ENCODE results near the gene ANKLE1. TPM values are rescaled to one million over a fixed set of nuclear protein-coding genes. Genes with fewer than 3 reads are reported as not detected.
"Not testable (repeated sequence)": the region's sequence is repeated elsewhere in the genome, so short reads cannot be mapped to it uniquely, and the experiment has no call there.

ANKLE1 gene
- total RNA-seq, 4 donors from 2014 or later = 0.39 to 0.81 TPM; not detected in 2

DNA sequence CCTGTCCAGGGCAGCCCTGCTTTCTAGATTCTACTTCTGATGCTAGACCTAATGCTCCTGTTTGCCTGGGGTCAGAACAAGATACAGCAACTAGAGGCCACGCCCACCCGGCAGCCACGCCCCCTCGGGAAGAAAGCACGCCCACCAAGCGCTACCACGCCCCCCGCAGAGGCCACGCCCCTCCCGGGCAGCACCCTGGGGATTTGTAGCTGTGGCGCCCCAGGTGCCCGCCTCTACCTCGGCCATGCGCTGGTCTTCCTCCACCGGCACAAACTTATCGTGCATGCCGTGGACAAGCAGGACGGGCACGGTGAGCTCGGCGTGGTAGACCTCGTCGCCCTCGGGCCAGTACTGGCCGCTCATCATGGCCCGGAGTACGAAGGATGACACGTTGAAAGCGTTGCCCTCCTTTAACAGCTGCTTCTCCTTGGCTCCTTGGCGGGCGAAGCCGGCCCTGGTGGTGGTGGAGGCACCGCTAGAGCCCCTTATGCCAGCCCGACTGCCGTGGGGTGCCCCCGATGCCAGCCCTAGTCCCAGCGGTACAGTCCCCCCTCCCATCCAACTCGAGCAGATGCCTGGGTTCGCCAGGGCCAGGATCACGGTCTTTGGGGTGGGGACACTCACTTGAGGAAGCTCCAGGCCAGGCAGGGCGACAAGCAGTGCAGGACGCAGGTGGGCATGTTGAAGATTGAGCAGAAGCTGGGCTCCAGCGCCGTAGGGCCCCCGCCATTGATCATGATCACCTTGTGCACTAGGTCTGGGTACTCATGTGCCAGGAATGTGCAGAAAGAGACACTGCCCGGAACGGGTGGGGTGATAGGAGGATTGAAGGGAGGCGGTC, 12.6 kb downstream of the ANKLE1 start:
- 71 to 85% methylated on average over 4 to 24 of the region's 48 CpGs for WGBS, 2 donors (ENCODE audit: low coverage in 1 of 2)
- H3K27ac ChIP-seq = peak overlapping the region in 1 of 4 donors; percentile 54
- peaks cover 0 to 29% of the 10 kb centered on the region in 2 donors for H3K36me3 ChIP-seq
- no peak for TF ChIP-seq POLR2A (IDR thresholded peaks at IDR 0.05)
- no peak for TF ChIP-seq EP300 (IDR thresholded peaks at IDR 0.05)
- TF ChIP-seq, protein P1, sequence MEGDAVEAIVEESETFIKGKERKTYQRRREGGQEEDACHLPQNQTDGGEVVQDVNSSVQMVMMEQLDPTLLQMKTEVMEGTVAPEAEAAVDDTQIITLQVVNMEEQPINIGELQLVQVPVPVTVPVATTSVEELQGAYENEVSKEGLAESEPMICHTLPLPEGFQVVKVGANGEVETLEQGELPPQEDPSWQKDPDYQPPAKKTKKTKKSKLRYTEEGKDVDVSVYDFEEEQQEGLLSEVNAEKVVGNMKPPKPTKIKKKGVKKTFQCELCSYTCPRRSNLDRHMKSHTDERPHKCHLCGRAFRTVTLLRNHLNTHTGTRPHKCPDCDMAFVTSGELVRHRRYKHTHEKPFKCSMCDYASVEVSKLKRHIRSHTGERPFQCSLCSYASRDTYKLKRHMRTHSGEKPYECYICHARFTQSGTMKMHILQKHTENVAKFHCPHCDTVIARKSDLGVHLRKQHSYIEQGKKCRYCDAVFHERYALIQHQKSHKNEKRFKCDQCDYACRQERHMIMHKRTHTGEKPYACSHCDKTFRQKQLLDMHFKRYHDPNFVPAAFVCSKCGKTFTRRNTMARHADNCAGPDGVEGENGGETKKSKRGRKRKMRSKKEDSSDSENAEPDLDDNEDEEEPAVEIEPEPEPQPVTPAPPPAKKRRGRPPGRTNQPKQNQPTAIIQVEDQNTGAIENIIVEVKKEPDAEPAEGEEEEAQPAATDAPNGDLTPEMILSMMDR (IDR thresholded peaks at IDR 0.05) = no peak
- no peak for TF ChIP-seq POLR2AphosphoS5 (IDR thresholded peaks at IDR 0.05)
- H3K4me3 ChIP-seq = no peak overlapping the region
- no peaks in the 10 kb centered on the region for H3K27me3 ChIP-seq
- H3K4me1 ChIP-seq = peaks cover 0 to 33% (median 7%) of the 10 kb centered on the region in 3 donors
- no peak for ATAC-seq
- no peaks in the 10 kb centered on the region for H3K9me3 ChIP-seq

DNA sequence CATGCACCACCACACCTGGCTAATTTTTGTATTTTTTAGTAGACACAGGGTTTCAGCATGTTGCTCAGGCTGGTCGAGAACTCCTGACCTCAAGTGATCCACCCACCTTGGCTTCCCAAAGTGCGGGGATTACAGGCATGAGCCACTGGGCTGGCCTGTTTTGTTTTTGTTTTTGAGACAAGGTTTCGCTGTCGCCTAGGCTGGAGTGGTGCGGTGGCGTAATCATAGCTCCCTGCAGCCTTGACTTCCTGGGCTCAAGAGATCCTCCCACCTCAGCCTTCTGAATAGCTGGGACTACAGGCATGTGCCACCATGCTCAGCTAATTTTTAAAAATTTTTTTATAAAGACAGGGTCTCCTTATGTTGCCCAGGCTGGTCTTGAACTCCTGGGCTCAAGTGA, 13.8 kb downstream of the ANKLE1 start:
- Histone ChIP-seq H3K36me3 (peaks cover 0 to 37% of the 10 kb centered on the region in 2 donors), H3K4me1 (peaks cover 0 to 35% (median 7%) of the 10 kb centered on the region in 3 donors)
- not testable (repeated sequence) for H3K4me3 ChIP-seq, H3K27me3 ChIP-seq, H3K27ac ChIP-seq, ATAC-seq, H3K9me3 ChIP-seq
- WGBS, 2 donors (ENCODE audit: low coverage in 1 of 2) = 100% methylated on average over 5 of the region's 6 CpGs; no CpG with 5 or more reads in 1 of the 2 donors

DNA sequence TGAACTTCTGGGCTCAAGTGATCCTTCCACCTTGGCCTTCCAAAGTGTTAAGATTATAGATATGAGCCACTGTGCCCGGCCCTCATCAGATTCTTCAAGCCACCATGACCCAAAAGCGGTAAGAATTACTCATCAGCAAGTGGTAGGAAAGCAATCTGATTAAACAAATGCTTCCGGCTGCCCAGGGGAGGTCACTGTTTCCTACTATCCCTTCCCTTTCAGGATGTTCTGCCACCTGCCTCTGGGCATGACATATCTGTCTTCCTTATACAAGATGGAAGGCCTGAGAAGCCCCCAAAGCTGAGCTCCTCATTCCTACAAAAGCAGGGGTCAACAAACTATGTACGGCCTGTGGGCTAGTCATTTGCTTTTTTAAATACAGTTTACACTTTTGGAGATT, 14.6 kb downstream of the ANKLE1 start:
- H3K4me1 ChIP-seq = peaks cover 0 to 42% (median 7%) of the 10 kb centered on the region in 3 donors
- no peak for ATAC-seq
- no peaks in the 10 kb centered on the region for H3K27me3 ChIP-seq
- no peak for TF ChIP-seq EP300 (IDR thresholded peaks at IDR 0.05)
- TF ChIP-seq POLR2A (IDR thresholded peaks at IDR 0.05) = no peak
- TF ChIP-seq, protein P1 (IDR thresholded peaks at IDR 0.05) = no peak
- no peak for TF ChIP-seq POLR2AphosphoS5 (IDR thresholded peaks at IDR 0.05)
- peaks cover 0 to 44% of the 10 kb centered on the region in 2 donors for H3K36me3 ChIP-seq
- no peaks in the 10 kb centered on the region for H3K9me3 ChIP-seq
- H3K27ac ChIP-seq = no peak overlapping the region
- no peak overlapping the region for H3K4me3 ChIP-seq
- WGBS, 2 donors (ENCODE audit: low coverage in 1 of 2) = 35 to 36% methylated on average over 4 of the region's 4 CpGs

DNA sequence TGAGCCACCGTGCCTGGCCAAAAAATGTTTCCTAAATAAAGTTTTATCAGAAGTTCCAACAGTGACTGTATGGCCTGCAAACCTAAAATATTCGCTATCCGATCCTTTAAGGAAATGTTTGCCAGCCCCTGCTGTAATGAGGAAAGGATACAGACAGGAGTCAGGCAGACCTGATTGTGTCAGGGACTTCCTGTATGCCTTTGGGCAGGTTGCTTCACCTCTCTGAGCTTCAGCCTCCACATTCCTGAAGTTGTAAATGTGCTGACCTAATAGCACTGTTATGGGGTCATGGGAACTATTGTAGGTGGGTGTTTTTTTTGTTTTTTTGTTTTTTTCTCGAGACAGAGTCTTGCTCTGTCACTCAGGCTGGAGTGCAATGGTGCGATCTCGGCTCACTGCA, 15.3 kb downstream of the ANKLE1 start:
- 77 to 87% methylated on average over 6 of the region's 6 CpGs for WGBS, 2 donors (ENCODE audit: low coverage in 1 of 2)
- TF ChIP-seq, protein P1 (IDR thresholded peaks at IDR 0.05) = no peak
- TF ChIP-seq EP300 (IDR thresholded peaks at IDR 0.05) (no peak), POLR2A (IDR thresholded peaks at IDR 0.05) (no peak), POLR2AphosphoS5 (IDR thresholded peaks at IDR 0.05) (no peak)
- Histone ChIP-seq H3K27ac (no peak overlapping the region), H3K4me1 (peaks cover 0 to 46% (median 7%) of the 10 kb centered on the region in 3 donors), H3K36me3 (peaks cover 0 to 47% of the 10 kb centered on the region in 2 donors), H3K9me3 (no peaks in the 10 kb centered on the region), H3K27me3 (no peaks in the 10 kb centered on the region), H3K4me3 (no peak overlapping the region)
- ATAC-seq = no peak

DNA sequence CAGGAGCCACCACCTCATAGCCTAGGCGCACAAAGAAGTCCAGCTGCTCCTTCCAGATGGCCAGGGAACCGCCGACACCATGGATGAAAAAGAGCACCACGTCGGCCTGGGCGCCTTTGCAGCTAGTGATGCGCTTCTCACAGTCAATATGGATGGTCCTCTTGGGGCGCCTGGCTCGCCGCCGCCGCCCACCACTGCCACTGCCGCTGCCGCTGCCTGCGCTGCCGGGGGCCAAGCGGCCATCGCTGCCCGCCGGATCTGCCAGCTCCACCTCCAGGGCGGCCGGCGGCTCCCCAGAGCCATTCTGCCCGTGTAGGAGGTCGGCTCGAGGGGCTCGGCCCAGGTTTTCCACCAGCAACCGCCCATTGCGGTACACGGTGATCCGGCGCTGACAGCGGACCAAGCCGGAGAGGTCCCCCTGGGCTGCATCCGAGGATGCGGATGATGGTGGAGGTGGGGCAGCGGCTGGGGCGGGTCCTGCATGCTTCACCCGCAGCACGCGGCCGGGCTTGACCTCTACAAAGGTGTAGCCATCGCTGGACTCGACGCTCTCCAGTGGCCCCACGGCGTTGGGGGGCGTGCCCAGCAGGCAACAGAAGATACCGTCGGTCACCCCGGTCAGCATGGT, 19.4 kb downstream of the ANKLE1 start:
- Histone ChIP-seq H3K9me3 (no peaks in the 10 kb centered on the region), H3K27ac (no peak overlapping the region), H3K27me3 (no peaks in the 10 kb centered on the region), H3K36me3 (peaks cover 0 to 35% of the 10 kb centered on the region in 2 donors), H3K4me3 (no peak overlapping the region), H3K4me1 (peaks cover 0 to 58% (median 28%) of the 10 kb centered on the region in 3 donors)
- TF ChIP-seq, protein P1 (IDR thresholded peaks at IDR 0.05) = no peak
- no peak for TF ChIP-seq POLR2AphosphoS5 (IDR thresholded peaks at IDR 0.05)
- no peak for TF ChIP-seq EP300 (IDR thresholded peaks at IDR 0.05)
- 100% methylated on average over 1 of the region's 51 CpGs; no CpG with 5 or more reads in 1 of the 2 donors for WGBS, 2 donors (ENCODE audit: low coverage in 1 of 2)
- no peak for ATAC-seq
